Dendritic cell treated with granulocyte-macrophage colony-stimulating factor and Interleukin-4, amounts not matched to agents 40 ng/mL and 50 ng/mL, for 4 days (primary cell): ENCODE measurements around the gene GCNA.
"Not testable (repeated sequence)": the region's sequence is repeated elsewhere in the genome, so short reads cannot be mapped to it uniquely, and the experiment has no call there.

Experiments used
- H3K27ac Mint-ChIP-seq: one replicate; pipeline ENCODE4 v1.8.0; 2022; ENCODE audit warnings: mild to moderate bottlenecking, mixed read lengths
- H3K27me3 Mint-ChIP-seq: one replicate; pipeline ENCODE4 v1.8.0; 2022; ENCODE audit warnings: mild to moderate bottlenecking, mixed read lengths
- H3K36me3 Mint-ChIP-seq: one replicate; pipeline ENCODE4 v1.8.0; 2022; ENCODE audit warnings: low read depth, mixed read lengths
- H3K4me1 Mint-ChIP-seq: one replicate; pipeline ENCODE4 v1.8.0; 2022; ENCODE audit warnings: low read depth, mixed read lengths
- H3K4me3 Mint-ChIP-seq: one replicate; pipeline ENCODE4 v1.8.0; 2022; ENCODE audit warnings: mild to moderate bottlenecking, moderate library complexity, mixed read lengths
- H3K9me3 Mint-ChIP-seq: one replicate; pipeline ENCODE4 v1.8.0; 2022; ENCODE audit warnings: mixed read lengths
- intact Hi-C: fragments of 100-400 bp; cut with micrococcal nuclease; formaldehyde crosslinking; loops from one replicate; pipeline ENCODE4 v1.15.0; 2022

The GCNA gene

DNA sequence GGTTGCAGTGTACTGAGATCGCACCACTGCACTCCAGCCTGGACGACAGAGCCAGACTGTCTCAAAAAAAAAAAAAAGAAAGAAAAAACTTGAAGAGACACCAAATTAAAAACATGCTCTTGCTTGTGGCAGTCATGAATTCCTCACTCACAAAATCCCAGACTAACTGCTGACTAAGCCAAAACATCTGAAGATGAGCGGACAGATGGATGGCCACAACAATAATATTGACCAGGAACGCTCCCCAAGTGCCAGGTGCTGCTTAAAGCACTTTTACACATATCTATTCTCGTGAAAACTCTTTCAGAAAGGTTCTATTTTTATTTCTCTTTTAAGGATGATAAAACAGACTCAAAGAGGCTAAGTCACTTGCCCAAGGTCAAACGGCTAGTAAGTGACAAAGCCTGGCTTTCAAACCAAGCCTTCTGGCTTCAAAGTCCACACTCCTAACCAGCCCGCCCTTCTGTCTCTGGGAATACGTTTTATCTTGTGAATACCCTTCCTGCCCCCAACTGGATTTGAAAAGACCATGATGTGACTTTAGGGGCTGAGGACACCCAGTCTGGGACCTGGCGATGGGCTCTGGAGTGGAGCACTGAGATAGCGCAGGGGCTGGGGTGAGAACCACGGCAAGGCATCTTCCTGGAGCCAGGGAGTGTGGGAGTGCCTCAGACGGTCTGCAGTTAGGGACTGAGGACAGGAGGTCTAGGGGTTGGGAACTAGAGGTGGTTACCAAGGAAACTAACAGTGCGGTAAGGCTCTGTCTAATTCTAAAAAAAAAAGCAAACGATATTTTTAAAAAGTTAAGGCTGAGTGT is 49.6 kb downstream of the GCNA start:
- intact Hi-C loops, result no loop called here
- Mint-ChIP-seq H3K4me1 (peaks cover 13% of the 10 kb centered on the region), H3K9me3 (no peaks in the 10 kb centered on the region), H3K27me3 (peaks cover 3% of the 10 kb centered on the region), H3K4me3 (no peak overlapping the region), H3K27ac (no peak overlapping the region), H3K36me3 (no peaks in the 10 kb centered on the region)

DNA sequence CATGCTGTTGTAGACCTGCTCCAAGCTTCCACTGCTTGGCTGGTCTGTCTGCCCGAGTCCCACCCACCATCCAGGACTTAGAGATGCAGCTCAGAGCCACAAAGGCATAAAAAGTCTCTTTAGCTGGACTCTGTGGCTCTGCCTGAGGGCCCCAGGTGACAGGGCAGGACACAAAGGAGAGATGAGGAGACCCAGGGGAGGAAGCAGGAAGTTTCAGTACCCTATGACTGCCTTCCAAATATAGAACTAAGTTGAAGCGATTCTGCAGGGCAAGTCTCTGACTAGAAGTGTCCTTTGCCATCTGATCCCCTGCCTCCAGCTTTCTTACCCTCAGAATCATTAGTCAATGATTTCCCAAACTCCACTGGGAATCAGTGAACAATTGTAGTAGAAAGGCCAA is 51.2 kb downstream of the GCNA start:
- no peaks in the 10 kb centered on the region for H3K9me3 Mint-ChIP-seq
- no peak overlapping the region for H3K4me3 Mint-ChIP-seq
- intact Hi-C loops, result no loop called here
- H3K27ac Mint-ChIP-seq, result no peak overlapping the region
- H3K36me3 Mint-ChIP-seq, result no peaks in the 10 kb centered on the region
- H3K27me3 Mint-ChIP-seq, result no peaks in the 10 kb centered on the region
- H3K4me1 Mint-ChIP-seq, result peaks cover 11% of the 10 kb centered on the region

- no peaks in the 10 kb centered on the region for H3K36me3 Mint-ChIP-seq
- H3K27ac Mint-ChIP-seq, result no peak overlapping the region
- H3K27me3 Mint-ChIP-seq, result no peaks in the 10 kb centered on the region
- no peaks in the 10 kb centered on the region for H3K9me3 Mint-ChIP-seq
- H3K4me3 Mint-ChIP-seq, result no peak overlapping the region
- intact Hi-C loops, result no loop called here
- peaks cover 5% of the 10 kb centered on the region for H3K4me1 Mint-ChIP-seq
Measured at GRCh38 chrX:71632923-71633657, 54.9 kb downstream of the GCNA start.

DNA sequence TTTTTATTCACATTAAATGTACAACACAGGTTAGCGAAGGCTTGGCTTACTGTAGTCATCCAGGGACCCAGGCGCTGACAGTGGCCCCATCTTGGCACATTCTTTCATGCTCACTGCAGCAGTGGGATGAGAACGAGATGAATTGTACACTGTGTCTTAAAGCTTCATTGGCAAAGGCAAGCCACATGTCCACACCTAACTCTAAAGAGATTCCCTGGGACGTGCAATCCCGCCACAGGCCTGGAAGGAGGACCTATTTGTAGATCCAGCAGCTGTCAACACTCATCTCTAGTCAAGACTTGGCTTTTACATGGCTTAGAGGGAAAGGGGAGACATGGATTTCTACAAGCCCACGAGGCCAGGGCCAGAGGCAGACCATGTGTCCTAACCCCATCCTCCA is 56.1 kb downstream of the GCNA start:
- no peak overlapping the region for H3K4me3 Mint-ChIP-seq
- no peaks in the 10 kb centered on the region for H3K36me3 Mint-ChIP-seq
- H3K9me3 Mint-ChIP-seq, result no peaks in the 10 kb centered on the region
- no peak overlapping the region for H3K27ac Mint-ChIP-seq
- intact Hi-C loops, result no loop called here
- peaks cover under 1% of the 10 kb centered on the region for H3K4me1 Mint-ChIP-seq
- H3K27me3 Mint-ChIP-seq, result no peaks in the 10 kb centered on the region

DNA sequence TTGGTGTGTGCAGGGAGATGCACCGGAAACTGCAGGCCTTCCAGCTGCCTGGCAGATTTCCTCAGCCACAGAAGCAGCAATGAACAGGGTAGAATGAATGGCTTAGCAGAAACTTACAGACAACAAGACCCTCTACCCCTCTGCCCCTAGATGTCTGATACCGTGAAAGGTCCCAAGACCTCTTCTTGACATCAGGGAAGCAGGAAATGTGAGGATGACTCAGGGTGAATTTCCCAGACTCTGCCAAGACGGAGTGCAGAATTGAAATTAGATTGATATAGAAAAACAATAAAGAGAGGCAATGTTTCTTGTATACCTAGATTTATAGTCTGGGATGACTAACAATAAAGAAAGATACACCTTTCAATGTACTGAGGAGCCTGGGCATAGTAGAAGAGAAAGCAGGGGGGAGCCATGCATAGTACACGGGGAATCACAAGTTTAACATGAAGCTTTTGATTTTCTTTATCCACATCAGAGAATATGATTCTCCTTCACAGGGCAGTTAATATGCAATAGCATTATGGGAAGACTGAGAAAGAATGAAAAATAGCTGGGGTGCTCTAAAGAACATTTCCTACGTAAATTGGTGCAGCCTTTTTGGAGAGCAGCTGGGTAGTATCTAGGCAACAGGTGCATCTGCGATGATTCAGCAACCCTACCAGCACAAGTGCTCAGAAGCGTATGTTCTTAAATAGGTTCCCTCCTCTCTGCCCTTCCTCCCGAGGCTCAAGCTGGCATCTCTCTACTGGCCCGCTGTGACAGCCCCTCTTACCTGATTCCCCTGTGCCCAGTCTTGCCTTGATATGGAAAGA is 58.4 kb downstream of the GCNA start:
- H3K36me3 Mint-ChIP-seq, result no peaks in the 10 kb centered on the region
- H3K9me3 Mint-ChIP-seq, result no peaks in the 10 kb centered on the region
- H3K4me3 Mint-ChIP-seq, result no peak overlapping the region
- no peak overlapping the region for H3K27ac Mint-ChIP-seq
- intact Hi-C loops, result no loop called here
- H3K27me3 Mint-ChIP-seq, result no peaks in the 10 kb centered on the region
- H3K4me1 Mint-ChIP-seq, result no peaks in the 10 kb centered on the region

GRCh38 chrX:71637253-71637618 is 59.0 kb downstream of the GCNA start:
- H3K36me3 Mint-ChIP-seq, result no peaks in the 10 kb centered on the region
- H3K27ac Mint-ChIP-seq, result no peak overlapping the region
- intact Hi-C loops, result no loop called here
- H3K9me3 Mint-ChIP-seq, result no peaks in the 10 kb centered on the region
- no peaks in the 10 kb centered on the region for H3K4me1 Mint-ChIP-seq
- H3K27me3 Mint-ChIP-seq, result no peaks in the 10 kb centered on the region
- H3K4me3 Mint-ChIP-seq, result no peak overlapping the region

GRCh38 chrX:71637848-71638247 is 59.6 kb downstream of the GCNA start:
- Mint-ChIP-seq H3K36me3 (no peaks in the 10 kb centered on the region), H3K4me1 (no peaks in the 10 kb centered on the region), H3K9me3 (no peaks in the 10 kb centered on the region), H3K4me3 (no peak overlapping the region), H3K27me3 (no peaks in the 10 kb centered on the region), H3K27ac (no peak overlapping the region)
- intact Hi-C loops, result no loop called here

- H3K36me3 Mint-ChIP-seq, result no peaks in the 10 kb centered on the region
- H3K4me1 Mint-ChIP-seq, result no peaks in the 10 kb centered on the region
- H3K27me3 Mint-ChIP-seq, result no peaks in the 10 kb centered on the region
- no peak overlapping the region for H3K27ac Mint-ChIP-seq
- H3K9me3 Mint-ChIP-seq, result no peaks in the 10 kb centered on the region
- no peak overlapping the region for H3K4me3 Mint-ChIP-seq
- intact Hi-C loops, result no loop called here
Measured at GRCh38 chrX:71638409-71638808, 60.2 kb downstream of the GCNA start.

GRCh38 chrX:71640002-71640401 is 61.8 kb downstream of the GCNA start:
- Mint-ChIP-seq H3K27ac (no peak overlapping the region), H3K4me3 (no peak overlapping the region), H3K27me3 (no peaks in the 10 kb centered on the region), H3K4me1 (no peaks in the 10 kb centered on the region), H3K36me3 (no peaks in the 10 kb centered on the region), H3K9me3 (no peaks in the 10 kb centered on the region)
- intact Hi-C loops, result no loop called here

DNA sequence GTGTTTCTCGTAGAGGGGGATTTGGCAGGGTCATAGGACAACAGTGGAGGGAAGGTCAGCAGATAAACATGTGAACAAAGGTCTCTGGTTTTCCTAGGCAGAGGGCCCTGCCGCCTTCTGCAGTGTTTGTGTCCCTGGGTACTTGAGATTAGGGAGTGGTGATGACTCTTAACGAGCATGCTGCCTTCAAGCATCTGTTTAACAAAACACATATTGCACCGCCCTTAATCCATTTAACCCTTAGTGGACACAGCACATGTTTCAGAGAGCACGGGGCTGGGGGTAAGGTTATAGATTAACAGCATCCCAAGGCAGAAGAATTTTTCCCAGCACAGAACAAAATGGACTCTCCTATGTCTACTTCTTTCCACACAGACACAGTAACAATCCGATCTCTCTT is 66.2 kb downstream of the GCNA start:
- H3K4me3 Mint-ChIP-seq, H3K27ac Mint-ChIP-seq, intact Hi-C loops, H3K36me3 Mint-ChIP-seq, H3K27me3 Mint-ChIP-seq, H3K4me1 Mint-ChIP-seq, H3K9me3 Mint-ChIP-seq: not testable (repeated sequence)

DNA sequence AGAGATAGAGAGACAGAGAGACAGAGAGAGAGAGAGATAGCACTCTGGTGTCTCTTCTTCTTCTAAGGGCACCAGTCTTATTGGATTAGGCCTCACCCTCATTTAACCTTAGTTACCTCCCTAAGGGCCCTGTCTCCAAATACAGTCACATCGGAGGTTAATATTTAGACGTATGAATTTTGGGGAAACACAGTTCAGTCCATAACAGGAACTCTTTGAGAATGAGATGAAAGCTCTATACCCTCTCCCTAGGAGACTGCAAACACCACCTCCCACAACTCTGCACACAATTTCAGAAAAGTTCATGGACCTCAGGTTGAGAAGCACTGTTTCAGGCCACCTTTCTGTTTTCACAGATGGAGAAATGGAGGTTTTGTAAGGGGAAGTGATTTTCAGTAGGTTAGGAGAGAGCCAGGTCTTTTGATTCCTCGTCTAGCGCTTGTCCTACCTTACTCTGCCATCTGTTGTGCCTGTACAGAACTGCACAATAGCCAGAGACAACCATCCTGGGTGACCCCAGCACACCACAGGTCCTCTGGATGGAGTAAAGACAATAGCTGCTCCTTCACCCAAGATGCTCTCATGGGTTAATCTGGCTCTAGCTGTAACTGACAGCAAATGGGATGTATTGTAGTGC is 72.2 kb downstream of the GCNA start:
- no peak overlapping the region for H3K4me3 Mint-ChIP-seq
- H3K36me3 Mint-ChIP-seq, result no peaks in the 10 kb centered on the region
- H3K4me1 Mint-ChIP-seq, result no peaks in the 10 kb centered on the region
- H3K27ac Mint-ChIP-seq, result no peak overlapping the region
- intact Hi-C loops, result no loop called here
- no peaks in the 10 kb centered on the region for H3K27me3 Mint-ChIP-seq
- no peaks in the 10 kb centered on the region for H3K9me3 Mint-ChIP-seq

DNA sequence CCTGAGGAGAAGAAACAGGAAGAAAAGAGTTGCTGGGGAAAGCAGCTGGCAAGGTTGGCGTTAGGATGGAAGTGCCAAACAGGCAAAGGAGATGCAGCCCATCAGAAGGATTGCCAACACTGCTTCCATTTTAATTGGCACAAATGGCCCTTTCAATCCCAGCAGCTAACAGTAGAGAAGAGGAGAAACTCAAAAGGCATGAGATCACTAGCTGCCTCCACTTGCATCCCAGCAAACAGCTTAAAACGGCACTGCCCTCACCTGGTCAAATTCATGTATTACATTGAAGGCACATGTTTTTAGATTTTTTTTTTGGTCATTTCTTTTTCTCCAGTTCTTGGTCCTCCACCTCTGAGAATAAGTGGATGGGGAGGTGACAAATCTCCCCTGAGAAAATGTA is 74.2 kb downstream of the GCNA start:
- H3K4me1 Mint-ChIP-seq, result peaks cover 9% of the 10 kb centered on the region
- H3K9me3 Mint-ChIP-seq, result no peaks in the 10 kb centered on the region
- no peaks in the 10 kb centered on the region for H3K36me3 Mint-ChIP-seq
- intact Hi-C loops, result no loop called here
- no peak overlapping the region for H3K27ac Mint-ChIP-seq
- peak overlapping the region; percentile 17 for H3K4me3 Mint-ChIP-seq
- H3K27me3 Mint-ChIP-seq, result peaks cover 3% of the 10 kb centered on the region

DNA sequence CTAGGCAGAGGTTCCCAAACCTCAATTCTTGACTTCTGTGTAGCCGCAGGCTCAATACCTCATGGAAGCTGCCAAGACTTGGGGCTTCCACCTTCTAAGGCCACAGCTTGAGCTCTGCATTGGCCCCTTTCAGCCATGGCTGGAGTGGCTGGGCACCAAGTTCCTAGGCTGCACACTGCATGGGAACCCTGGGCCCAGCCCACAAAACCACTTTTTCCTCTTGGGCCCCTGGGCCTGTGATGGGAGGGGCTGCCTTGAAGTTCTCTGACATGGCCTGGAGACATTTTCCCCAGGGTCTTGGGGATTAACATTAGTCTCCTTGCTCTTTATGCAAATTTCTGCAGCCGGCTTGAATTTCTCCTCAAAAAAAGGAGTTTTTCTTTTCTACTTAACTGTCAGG is 75.1 kb downstream of the GCNA start:
- Mint-ChIP-seq H3K27ac (no peak overlapping the region), H3K36me3 (no peaks in the 10 kb centered on the region), H3K9me3 (no peaks in the 10 kb centered on the region), H3K4me3 (no peak overlapping the region), H3K4me1 (peaks cover 9% of the 10 kb centered on the region), H3K27me3 (peaks cover 3% of the 10 kb centered on the region)
- intact Hi-C loops, result no loop called here

- Mint-ChIP-seq H3K36me3 (no peaks in the 10 kb centered on the region), H3K4me3 (no peak overlapping the region), H3K27me3 (peaks cover 19% of the 10 kb centered on the region), H3K9me3 (no peaks in the 10 kb centered on the region), H3K4me1 (peaks cover 11% of the 10 kb centered on the region), H3K27ac (no peak overlapping the region)
- intact Hi-C loops, result no loop called here
Measured at GRCh38 chrX:71657267-71657666, 79.0 kb downstream of the GCNA start.
